C4-2B (cell line): ENCODE results near the gene LFNG.
"Not testable (repeated sequence)": the region's sequence is repeated elsewhere in the genome, so short reads cannot be mapped to it uniquely, and the experiment has no call there.

Experiments
- H3K27ac ChIP-seq: fragments of 450-650 bp; 2 replicates; pipeline ENCODE4 v1.5.1; 2017
- ZFX ChIP-seq: fragments of 450-650 bp; IDR thresholded peaks from 2 replicates; pipeline ENCODE4 v1.6.1; 2017
- TF ChIP-seq, protein P1 (sequence below): fragments of 450-650 bp; conservative IDR thresholded peaks from 2 replicates; pipeline ENCODE4 v1.5.1; 2017; ENCODE audit warnings: mild to moderate bottlenecking

LFNG gene

DNA sequence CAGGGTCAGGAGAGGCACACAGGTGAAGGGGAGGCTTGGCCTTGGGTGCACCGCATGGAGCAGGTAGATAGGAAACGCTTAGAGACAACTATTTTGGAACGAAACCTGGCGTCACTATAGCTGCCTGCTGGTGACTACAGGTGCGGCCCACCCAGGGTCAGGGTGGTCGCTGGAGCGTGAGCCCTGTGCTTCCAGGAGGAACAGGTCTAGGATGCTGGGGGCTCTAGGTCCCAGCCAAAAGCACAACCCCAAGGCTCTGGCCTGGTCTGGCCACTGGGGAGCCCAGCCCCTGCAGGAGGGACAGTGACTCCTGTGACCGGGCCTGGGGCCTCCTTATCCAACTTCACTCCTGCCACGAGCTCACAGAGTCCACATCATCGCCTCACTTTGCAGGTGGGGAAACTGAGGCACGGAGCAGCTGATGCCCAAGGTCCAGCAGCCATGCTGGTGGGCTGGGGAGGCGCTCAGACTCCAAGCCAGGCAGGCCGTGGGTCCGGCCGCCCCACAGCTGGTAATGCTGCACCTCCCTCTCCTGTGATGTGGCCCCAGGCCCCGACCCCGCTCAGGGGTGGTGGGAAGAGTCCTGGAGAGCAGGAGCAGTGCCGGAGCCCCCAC is 9.0 kb downstream of the LFNG start:
- no peak overlapping the region for H3K27ac ChIP-seq
- TF ChIP-seq ZFX = no peak
- TF ChIP-seq, protein P1, sequence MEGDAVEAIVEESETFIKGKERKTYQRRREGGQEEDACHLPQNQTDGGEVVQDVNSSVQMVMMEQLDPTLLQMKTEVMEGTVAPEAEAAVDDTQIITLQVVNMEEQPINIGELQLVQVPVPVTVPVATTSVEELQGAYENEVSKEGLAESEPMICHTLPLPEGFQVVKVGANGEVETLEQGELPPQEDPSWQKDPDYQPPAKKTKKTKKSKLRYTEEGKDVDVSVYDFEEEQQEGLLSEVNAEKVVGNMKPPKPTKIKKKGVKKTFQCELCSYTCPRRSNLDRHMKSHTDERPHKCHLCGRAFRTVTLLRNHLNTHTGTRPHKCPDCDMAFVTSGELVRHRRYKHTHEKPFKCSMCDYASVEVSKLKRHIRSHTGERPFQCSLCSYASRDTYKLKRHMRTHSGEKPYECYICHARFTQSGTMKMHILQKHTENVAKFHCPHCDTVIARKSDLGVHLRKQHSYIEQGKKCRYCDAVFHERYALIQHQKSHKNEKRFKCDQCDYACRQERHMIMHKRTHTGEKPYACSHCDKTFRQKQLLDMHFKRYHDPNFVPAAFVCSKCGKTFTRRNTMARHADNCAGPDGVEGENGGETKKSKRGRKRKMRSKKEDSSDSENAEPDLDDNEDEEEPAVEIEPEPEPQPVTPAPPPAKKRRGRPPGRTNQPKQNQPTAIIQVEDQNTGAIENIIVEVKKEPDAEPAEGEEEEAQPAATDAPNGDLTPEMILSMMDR = no peak

DNA sequence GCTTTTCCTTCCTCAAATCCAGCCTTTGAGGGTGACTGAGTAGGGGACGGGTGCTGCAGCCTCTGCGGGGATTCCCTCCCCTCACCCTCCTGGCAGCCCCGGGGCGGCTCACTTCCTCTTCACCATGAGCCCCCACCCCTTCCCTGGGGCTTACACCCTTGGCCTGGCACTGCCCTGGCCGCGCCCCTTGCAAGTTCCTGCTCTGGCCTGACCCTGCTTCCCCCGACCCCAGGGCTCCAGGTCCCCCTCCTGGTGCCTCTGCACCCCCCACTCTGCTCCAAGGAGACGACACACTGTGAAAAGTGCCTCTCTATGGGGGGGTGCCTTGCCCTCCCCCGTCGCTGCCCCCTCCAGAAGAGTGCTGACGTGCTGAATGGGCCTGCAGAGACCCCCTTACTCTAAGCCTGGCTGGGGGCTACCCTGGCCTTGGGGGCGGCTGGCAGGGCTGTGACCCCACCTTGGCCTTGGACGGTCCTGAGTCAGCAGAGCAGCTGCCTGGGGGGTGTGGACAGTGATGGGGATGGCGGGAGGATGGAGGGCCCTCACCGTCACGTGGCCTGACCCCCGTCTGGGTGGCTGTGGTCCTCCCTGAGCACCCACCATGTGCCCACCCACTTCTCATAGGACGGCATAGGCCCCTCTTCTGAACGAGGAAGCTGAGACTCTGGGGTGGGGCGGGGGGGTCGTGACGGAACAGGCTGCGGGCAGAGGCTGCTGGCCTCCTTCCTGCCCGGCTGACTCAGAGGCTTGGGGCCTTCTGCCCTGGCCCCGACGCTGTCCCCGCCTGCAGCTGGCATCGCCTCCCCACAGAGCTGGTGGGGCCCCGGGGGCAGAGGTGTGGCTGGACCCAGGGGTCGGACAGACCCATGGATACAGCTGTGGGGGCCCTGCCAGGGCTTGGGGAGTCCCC is 9.8 kb downstream of the LFNG start:
- no peak overlapping the region for H3K27ac ChIP-seq
- TF ChIP-seq, protein P1 = no peak
- TF ChIP-seq ZFX = no peak

DNA sequence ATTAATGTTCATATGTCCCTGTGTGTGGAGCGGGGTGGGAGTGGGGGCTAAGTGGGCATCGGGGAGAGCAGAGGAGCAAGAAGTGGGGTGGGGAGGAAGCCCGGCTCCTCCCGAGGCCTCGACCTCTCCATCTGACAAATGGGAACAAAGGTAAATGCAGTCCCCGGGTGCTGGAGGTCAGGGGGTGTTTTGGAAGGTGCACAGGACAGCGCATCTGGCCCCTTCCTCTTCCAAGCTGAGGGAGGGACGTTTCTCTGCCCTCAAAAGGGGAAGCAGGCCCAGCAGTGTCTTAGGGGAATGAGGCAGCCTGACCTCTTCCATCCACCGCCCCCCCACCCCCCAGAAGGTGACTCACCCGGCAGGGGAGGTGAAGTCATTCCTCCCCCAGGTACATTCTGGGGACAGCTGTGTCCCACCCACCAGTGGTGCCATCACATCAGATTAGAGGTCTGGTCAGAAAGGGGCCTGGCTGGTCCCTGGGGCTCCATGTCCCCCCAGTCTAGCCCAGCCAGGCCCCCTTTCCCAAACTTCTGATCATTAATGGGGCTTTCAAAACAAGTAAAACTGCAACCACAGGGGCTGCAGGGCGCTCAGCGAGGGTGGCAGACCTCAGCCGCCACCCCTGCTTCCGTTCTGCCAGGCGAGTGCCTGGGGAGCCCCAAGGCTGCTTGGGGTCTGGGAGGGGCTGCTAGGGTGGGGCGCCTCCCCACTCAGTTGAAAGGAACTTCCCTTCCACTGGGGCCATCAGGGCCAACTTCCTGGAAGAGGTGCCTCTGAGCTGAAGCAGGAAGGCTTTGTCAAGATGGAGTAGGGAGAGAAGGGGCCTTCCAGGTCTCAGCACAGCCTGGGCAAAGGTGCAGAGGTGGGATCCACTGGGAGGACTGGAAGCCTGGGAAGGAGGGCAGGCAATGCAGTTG is 10.8 kb downstream of the LFNG start:
- no peak overlapping the region for H3K27ac ChIP-seq
- TF ChIP-seq, protein P1 = no peak
- no peak for TF ChIP-seq ZFX

DNA sequence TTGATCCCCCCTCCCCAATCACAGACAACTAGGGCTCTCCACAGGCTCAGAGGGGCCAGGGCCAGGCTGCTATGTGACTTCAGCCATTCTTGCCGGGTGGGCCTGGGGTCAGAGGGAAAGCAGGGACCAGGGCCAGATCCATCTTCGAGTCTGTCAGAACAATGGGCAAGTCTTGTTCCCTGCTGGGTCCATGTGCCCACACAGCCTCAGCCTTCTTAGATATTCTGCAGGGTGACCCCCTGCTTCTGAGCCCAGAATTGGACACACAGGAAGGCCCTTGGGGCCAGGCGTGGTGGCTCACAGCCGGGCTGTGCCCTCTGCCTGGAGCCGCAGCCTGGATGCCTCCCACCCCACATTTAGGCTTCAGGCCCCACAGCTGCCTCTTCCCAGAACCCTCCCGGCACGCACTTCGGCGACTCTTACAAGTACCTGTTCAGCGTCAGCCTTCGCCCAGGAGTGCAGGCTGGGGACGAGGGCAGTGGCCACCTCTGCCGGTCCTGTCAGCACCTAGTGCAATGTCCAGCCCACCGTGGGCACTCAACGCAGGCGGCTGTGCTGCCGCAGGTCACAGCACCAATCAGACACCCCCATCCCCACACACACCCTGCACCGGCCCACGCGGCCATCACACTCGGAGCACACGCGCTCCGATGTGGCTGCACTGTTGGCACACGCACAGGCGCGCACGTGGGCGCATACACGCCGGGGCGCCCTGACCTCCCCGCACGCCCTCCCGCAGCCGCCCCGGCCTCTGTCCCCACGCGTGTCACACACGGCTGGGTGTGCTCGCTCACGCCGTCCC is 11.6 kb downstream of the LFNG start:
- H3K27ac ChIP-seq = not testable (repeated sequence)

DNA sequence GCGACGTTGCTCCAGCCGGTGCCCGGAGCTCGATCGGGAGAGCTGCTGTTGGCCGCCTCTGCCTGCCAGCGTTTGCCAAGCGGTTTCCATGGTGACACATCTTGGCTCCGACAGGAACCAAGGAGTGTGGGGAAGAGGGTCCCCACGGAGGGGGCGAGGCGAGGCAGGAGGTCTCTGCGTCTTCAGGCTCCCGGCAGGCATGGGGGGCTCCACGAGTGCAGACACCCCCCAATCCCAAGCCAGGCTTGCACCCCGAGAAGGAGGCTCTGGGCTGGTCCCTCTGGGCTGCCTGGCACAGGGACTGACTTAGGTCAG is 12.2 kb downstream of the LFNG start:
- not testable (repeated sequence) for H3K27ac ChIP-seq

DNA sequence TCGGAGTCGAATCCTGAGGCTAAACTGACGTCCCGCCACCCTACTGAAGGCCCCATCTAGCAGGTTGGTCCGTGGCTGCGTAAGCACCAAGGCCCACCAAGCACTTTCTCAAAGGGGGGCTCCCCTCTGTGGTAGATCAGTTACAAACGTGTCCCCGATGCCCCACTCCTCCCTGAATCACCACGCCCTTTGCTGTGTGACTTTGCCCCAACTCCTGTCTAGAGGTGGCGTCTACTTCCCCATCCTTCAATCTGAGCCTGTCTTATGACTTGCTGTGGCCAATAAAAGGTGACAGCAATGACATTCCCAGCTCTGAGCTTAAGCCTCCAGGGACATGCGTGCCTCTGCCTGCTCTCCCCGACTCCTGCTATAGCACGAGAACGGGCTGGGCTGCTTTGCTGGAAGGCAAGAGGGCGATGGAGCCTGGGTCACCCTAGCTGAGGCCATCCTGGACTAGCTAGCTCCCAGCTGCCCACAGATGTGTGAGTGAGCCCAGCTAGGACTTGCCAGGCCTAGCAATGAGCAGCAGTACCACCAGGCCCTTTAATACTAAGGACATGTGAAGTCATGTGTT is 12.7 kb downstream of the LFNG start:
- not testable (repeated sequence) for H3K27ac ChIP-seq

DNA sequence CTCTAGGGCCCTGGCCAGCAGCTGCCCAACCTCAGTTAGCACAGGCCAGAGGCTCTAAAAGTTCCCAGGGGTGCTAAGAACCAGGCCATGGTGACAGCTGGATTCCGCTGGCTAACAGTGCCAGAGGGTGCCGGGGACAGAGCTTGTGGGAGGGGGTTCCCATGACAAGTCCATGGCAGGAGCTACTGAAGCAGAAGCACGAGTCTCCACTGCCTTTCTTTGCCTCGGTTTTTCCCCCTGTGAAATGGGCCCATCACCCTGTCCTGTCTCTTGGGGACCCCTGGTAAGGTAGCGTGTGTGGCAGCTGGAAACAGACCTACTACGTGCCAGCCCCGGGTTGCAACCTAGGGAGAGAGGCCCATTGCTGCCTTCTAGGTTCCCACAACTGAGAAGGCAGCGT is 13.2 kb downstream of the LFNG start:
- H3K27ac ChIP-seq = not testable (repeated sequence)

DNA sequence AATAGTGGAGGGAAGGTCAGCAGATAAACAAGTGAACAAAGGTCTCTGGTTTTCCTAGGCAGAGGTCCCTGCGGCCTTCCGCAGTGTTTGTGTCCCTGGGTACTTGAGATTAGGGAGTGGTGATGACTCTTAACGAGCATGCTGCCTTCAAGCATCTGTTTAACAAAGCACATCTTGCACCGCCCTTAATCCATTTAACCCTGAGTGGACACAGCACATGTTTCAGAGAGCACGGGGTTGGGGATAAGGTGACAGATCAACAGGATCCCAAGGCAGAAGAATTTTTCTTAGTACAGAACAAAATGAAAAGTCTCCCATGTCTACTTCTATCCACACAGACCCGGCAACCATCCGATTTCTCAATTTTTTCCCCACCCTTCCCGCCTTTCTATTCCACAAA is 14.0 kb downstream of the LFNG start:
- not testable (repeated sequence) for H3K27ac ChIP-seq

DNA sequence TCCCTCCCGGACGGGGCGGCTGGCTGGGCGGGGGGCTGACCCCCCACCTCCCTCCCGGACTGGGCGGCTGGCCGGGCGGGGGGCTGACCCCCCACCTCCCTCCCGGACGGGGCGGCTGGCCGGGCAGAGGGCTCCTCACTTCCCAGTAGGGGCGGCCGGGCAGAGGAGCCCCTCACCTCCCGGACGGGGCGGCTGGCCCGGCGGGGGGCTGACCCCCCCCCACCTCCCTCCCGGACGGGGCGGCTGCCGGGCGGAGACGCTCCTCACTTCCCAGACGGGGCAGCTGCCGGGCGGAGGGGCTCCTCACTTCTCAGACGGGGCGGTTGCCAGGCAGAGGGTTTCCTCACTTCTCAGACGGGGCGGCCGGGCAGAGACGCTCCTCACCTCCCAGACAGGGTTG is 14.6 kb downstream of the LFNG start:
- H3K27ac ChIP-seq = not testable (repeated sequence)

DNA sequence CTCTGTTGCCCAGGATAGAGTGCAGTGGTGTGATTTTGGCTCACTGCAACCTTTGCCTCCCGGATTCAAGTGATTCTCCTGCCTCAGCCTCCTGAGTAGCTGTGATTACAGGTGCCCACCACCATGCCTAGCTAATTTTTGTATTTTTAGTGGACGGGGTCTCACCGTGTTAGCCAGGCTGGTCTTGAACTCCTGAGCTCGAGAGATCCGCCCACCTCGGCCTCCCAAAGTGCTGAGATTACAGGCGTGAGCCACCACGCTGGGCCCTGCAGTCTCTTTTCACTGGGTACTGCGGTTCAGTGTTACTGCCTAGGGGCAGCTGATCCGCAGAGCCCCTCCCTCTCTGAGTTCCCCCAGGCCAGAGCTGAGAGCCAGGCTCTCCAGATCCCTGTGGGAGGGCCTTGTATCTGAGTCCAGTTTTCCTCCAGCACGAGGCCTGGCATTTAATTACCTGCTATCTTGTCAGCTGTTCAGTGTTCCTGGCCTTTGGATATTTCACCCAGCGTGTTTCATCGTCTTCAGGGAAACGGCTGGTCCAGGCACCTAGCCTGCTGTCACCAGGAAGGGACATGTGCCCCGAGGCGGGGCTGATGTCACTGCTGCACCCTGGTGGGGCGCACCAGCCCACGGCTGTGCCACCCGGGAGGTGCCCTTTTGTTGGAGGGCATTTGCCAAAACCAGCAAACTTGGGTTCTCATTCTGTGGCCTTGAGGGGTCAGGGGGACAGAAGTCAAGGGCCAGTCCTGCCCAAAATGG is 16.5 kb downstream of the LFNG start:
- H3K27ac ChIP-seq = not testable (repeated sequence)
